HG03565 (cell line): ENCODE measurements around the gene SPDYE5.

Experiments
- ATAC-seq: cut with Tn5 transposase; IDR thresholded peaks from one replicate; pipeline ENCODE4 v1.9.1; 2021; ENCODE audit warnings: mild to moderate bottlenecking, moderate library complexity; ENCODE audit not compliant: unreplicated experiment

The SPDYE5 gene

GRCh38 chr7:75536491-75536890 is 44.4 kb downstream of the SPDYE5 start:
- no peak for ATAC-seq

- no peak for ATAC-seq
Measured at GRCh38 chr7:75536940-75537538, 44.9 kb downstream of the SPDYE5 start.

- ATAC-seq: no peak
Measured at GRCh38 chr7:75537731-75538130, 45.6 kb downstream of the SPDYE5 start.

- no peak for ATAC-seq
Measured at GRCh38 chr7:75546237-75547015, 54.3 kb downstream of the SPDYE5 start.
